Measurements from ENCODE around the gene TSPAN9. TPM values are rescaled to one million over a fixed set of nuclear protein-coding genes. Genes with fewer than 3 reads are reported as not detected.

The TSPAN9 gene
- total RNA-seq, 1 donor from 2014 or later: 7.8 TPM

- Mint-ChIP-seq H3K36me3 (no peaks in the 10 kb centered on the region), H3K27ac (no peak overlapping the region), H3K4me3 (no peak overlapping the region), H3K4me1 (peaks cover 20% of the 10 kb centered on the region), H3K9me3 (peaks cover 2% of the 10 kb centered on the region), H3K27me3 (ENCODE audit: insufficient read depth, low read depth) (peaks cover 5% of the 10 kb centered on the region)
- no peaks in the 10 kb centered on the region for H3K9me3 ChIP-seq (ENCODE audit: low read depth)
- no peak overlapping the region for H2AFZ ChIP-seq (replicated peaks)
- no peaks in the 10 kb centered on the region for H3K36me3 ChIP-seq
- no peak for DNase-seq (ENCODE audit: low spot score)
- H4K20me1 ChIP-seq (ENCODE audit: low read depth): peaks cover 6% of the 10 kb centered on the region
- H3K27me3 ChIP-seq: no peaks in the 10 kb centered on the region
- H3K9ac ChIP-seq: no peak overlapping the region
- no peak overlapping the region for H3K4me2 ChIP-seq
- H3K4me1 ChIP-seq: peaks cover 4% of the 10 kb centered on the region
- no peaks in the 10 kb centered on the region for H3K79me2 ChIP-seq (ENCODE audit: low read depth)
- H3F3A ChIP-seq (ENCODE audit: low read depth): no peaks in the 10 kb centered on the region
- no peak overlapping the region for H3K27ac ChIP-seq
- H3K4me3 ChIP-seq: no peak overlapping the region
- TF ChIP-seq EZH2phosphoT487 (IDR thresholded peaks at IDR 0.05) (no peak), EZH2 (IDR thresholded peaks at IDR 0.05) (no peak), CTCF (IDR thresholded peaks at IDR 0.05) (no peak)
Observed at GRCh38 chr12:3242199-3242863, 165.2 kb downstream of the TSPAN9 start.

GRCh38 chr12:3243376-3244084, 166.4 kb downstream of the TSPAN9 start:
- Mint-ChIP-seq H3K27me3 (ENCODE audit: insufficient read depth, low read depth) (peaks cover 2% of the 10 kb centered on the region), H3K4me1 (peaks cover 19% of the 10 kb centered on the region)

GRCh38 chr12:3244219-3244750, 167.1 kb downstream of the TSPAN9 start:
- Mint-ChIP-seq H3K36me3 (no peaks in the 10 kb centered on the region), H3K4me1 (peaks cover 23% of the 10 kb centered on the region), H3K9me3 (peaks cover 2% of the 10 kb centered on the region), H3K4me3 (no peak overlapping the region), H3K27ac (no peak overlapping the region), H3K27me3 (ENCODE audit: insufficient read depth, low read depth) (peaks cover 2% of the 10 kb centered on the region)
- DNase-seq (ENCODE audit: low spot score): no peak
- Histone ChIP-seq H3K79me2 (ENCODE audit: low read depth) (no peaks in the 10 kb centered on the region), H3K27me3 (no peaks in the 10 kb centered on the region), H3K27ac (no peak overlapping the region), H3K9ac (no peak overlapping the region), H2AFZ (replicated peaks) (no peak overlapping the region), H3K4me2 (no peak overlapping the region), H3F3A (ENCODE audit: low read depth) (no peaks in the 10 kb centered on the region), H3K4me3 (no peak overlapping the region), H4K20me1 (ENCODE audit: low read depth) (peaks cover 5% of the 10 kb centered on the region), H3K36me3 (no peaks in the 10 kb centered on the region), H3K4me1 (peaks cover 4% of the 10 kb centered on the region), H3K9me3 (ENCODE audit: low read depth) (no peaks in the 10 kb centered on the region)
- TF ChIP-seq CTCF (IDR thresholded peaks at IDR 0.05) (no peak), EZH2 (IDR thresholded peaks at IDR 0.05) (no peak), EZH2phosphoT487 (IDR thresholded peaks at IDR 0.05) (no peak)

More at GRCh38 chr12:3243376-3244084, 166.4 kb downstream of the TSPAN9 start:
- Histone ChIP-seq H3K9ac (no peak overlapping the region), H3K36me3 (no peaks in the 10 kb centered on the region), H3K4me1 (peaks cover 4% of the 10 kb centered on the region), H3K27ac (no peak overlapping the region), H3F3A (ENCODE audit: low read depth) (no peaks in the 10 kb centered on the region), H4K20me1 (ENCODE audit: low read depth) (peaks cover 5% of the 10 kb centered on the region), H3K4me2 (no peak overlapping the region), H3K4me3 (no peak overlapping the region), H3K79me2 (ENCODE audit: low read depth) (no peaks in the 10 kb centered on the region), H3K27me3 (no peaks in the 10 kb centered on the region), H3K9me3 (ENCODE audit: low read depth) (no peaks in the 10 kb centered on the region), H2AFZ (replicated peaks) (no peak overlapping the region)
- Mint-ChIP-seq H3K9me3 (peaks cover 2% of the 10 kb centered on the region), H3K36me3 (no peaks in the 10 kb centered on the region), H3K27ac (no peak overlapping the region), H3K4me3 (no peak overlapping the region)
- no peak for DNase-seq (ENCODE audit: low spot score)
- no peak for TF ChIP-seq EZH2phosphoT487 (IDR thresholded peaks at IDR 0.05)
- no peak for TF ChIP-seq EZH2 (IDR thresholded peaks at IDR 0.05)
- no peak for TF ChIP-seq CTCF (IDR thresholded peaks at IDR 0.05)
